Psoas muscle (tissue), 8 donors: Measurements from ENCODE around the gene MAPK8. TPM values are rescaled to one million over a fixed set of nuclear protein-coding genes. Genes with fewer than 3 reads are reported as not detected.

Experiments used
- ATAC-seq, 4 donors: fragments of 200-7000 bp; cut with Tn5 transposase; one replicate each; pipeline ENCODE4 v1.9.1; 2020; ENCODE audit warnings: moderate library complexity in 3 of 4, mild to moderate bottlenecking in 2 of 4
- DNase-seq, 2 donors: peaks; one replicate each; pipeline ENCODE4 v3.0.0-alpha.2; 2020
- H3K27ac ChIP-seq: fragments of 200-600 bp; one replicate; pipeline ENCODE4 v1.8.0; 2022
- H3K27me3 ChIP-seq, 3 donors: fragments of 200-600 bp in 1 of 3; one replicate each; pipeline versions ENCODE4 v1.6.1 to v1.8.0; 2013 to 2022; ENCODE audit warnings: low read length in 2 of 3, mild to moderate bottlenecking in 2 of 3, moderate library complexity in 1 of 3; ENCODE audit not compliant: insufficient read depth in 3 of 3
- H3K36me3 ChIP-seq, 2 donors: fragments of 200-600 bp in 1 of 2; one replicate each; pipeline versions ENCODE4 v1.6.1 to v1.8.0; 2013 to 2022; ENCODE audit warnings: low read depth in 1 of 2, mild to moderate bottlenecking in 1 of 2, moderate library complexity in 1 of 2; ENCODE audit not compliant: insufficient read depth in 1 of 2
- H3K4me1 ChIP-seq: fragments of 200-600 bp; one replicate; pipeline ENCODE4 v1.8.0; 2022
- H3K4me3 ChIP-seq: fragments of 200-600 bp; one replicate; pipeline ENCODE4 v1.8.0; 2022; ENCODE audit warnings: mild to moderate bottlenecking
- H3K9me3 ChIP-seq: fragments of 200-600 bp; one replicate; pipeline ENCODE4 v1.8.0; 2022
- WGBS, 3 donors: extraction: QIAGEN DNeasy Blood & Tissue Kit; methylation state at CpG; one replicate each; pipeline versions ENCODE4 v1.1.6 to v1.1.7; 2013; 5-methylcytosine and 5-hydroxymethylcytosine counted together
- intact Hi-C, 2 donors: fragments of 100-400 bp; cut with DNase I; formaldehyde crosslinking; loops; one replicate each; pipeline versions ENCODE4 v1.11.0 to v1.14.2; 2022
- polyA plus RNA-seq, 3 donors: library from polyadenylated mRNA; stranded (reverse); fragments of 200-250 nt; gene quantifications; one replicate each; pipeline ENCODE4 v1.2.3, GENCODE V29; 2013
- total RNA-seq, 4 donors: library from RNA; stranded (reverse); fragmentation: NEBNext Ultra II Directional in 2 of 4; extraction: Animal tissue kit (Norgen Biotek cat#: 25700) in 2 of 4; gene quantifications; one replicate each; pipeline versions ENCODE4 v1.2.1 to v1.2.4, GENCODE V29; 2021 to 2023
- TF ChIP-seq, protein P1 (sequence below): fragments of 200-600 bp; IDR thresholded peaks from one replicate; pipeline ENCODE4 v1.8.0; 2022; ENCODE audit warnings: antibody characterized with exemption
- donor health status: healthy with polysubstance abuse.
- donor health status: DM: no; HTN: no; CAD: no; lungs with moderate emphysema.
- donor health status: Bipolar disorder and iron deficiency.
- donor health status: healthy.
- donor health status: DM: yes; HTN: yes; CAD: no.
- donor health status: DM: no; HTN: no; CAD: no.
- donor health status: DM: no; HTN: no; CAD: no.
- donor health status: DM: yes; HTN: yes; CAD: no.

MAPK8 gene
- total and polyA plus RNA-seq, 7 donors = 10.8 to 32.3 (median 24.3) TPM

DNA sequence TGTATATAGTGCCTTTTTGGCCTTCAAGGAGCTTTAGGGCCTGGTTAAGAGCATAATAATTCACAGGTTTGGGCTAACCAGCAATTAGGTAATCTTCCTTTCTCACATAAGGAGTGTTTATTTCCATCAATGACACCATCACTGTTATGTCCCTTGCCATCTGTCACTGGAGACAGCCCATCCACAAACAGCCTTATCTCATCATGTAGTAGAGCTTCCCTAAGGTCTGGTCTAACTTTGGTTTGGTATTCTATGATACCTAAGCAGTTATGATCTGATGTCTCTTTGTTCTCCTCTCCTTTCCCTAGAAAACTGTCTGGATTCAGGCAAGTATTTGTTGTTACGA, 26.4 kb downstream of the MAPK8 start:
- DNase-seq = no peak
- TF ChIP-seq, protein P1, sequence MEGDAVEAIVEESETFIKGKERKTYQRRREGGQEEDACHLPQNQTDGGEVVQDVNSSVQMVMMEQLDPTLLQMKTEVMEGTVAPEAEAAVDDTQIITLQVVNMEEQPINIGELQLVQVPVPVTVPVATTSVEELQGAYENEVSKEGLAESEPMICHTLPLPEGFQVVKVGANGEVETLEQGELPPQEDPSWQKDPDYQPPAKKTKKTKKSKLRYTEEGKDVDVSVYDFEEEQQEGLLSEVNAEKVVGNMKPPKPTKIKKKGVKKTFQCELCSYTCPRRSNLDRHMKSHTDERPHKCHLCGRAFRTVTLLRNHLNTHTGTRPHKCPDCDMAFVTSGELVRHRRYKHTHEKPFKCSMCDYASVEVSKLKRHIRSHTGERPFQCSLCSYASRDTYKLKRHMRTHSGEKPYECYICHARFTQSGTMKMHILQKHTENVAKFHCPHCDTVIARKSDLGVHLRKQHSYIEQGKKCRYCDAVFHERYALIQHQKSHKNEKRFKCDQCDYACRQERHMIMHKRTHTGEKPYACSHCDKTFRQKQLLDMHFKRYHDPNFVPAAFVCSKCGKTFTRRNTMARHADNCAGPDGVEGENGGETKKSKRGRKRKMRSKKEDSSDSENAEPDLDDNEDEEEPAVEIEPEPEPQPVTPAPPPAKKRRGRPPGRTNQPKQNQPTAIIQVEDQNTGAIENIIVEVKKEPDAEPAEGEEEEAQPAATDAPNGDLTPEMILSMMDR = no peak
- Histone ChIP-seq H3K4me1 (no peaks in the 10 kb centered on the region), H3K27ac (no peak overlapping the region), H3K27me3 (no peaks in the 10 kb centered on the region), H3K36me3 (no peaks in the 10 kb centered on the region), H3K4me3 (no peak overlapping the region), H3K9me3 (no peaks in the 10 kb centered on the region)
- ATAC-seq = no peak
- intact Hi-C loops = no loop called here
- 96 to 100% (median 96%) methylated on average over 1 of the region's 1 CpG for WGBS, 3 donors

DNA sequence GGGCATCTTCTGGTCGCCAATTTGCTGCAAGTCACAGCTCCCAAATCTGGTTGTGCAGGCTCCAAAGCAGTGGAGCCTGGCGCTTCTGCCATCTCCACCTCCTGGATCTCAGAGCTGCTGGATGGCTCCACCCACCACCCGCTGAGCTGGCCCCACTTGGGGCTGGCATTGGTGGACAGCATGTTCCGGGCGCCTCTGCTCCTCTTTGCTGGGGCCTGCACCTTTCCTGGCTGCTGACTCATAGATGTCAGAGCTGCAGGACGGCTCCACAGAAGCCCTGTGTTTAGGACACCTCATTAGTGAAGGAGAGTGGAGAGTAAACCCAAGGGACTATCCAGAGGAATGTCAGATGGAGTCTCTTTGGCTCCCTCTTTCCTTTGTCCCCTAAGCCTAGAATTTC, 27.4 kb downstream of the MAPK8 start:
- DNase-seq (peak in 1 of 2 donors; percentile 16), ATAC-seq (peak in 2 of 4 donors; percentile 59 to 70)
- Histone ChIP-seq H3K9me3 (no peaks in the 10 kb centered on the region), H3K4me1 (peaks cover under 1% of the 10 kb centered on the region), H3K36me3 (no peaks in the 10 kb centered on the region), H3K4me3 (no peak overlapping the region), H3K27me3 (no peaks in the 10 kb centered on the region), H3K27ac (no peak overlapping the region)
- intact Hi-C loops = no loop called here
- TF ChIP-seq, protein P1 = no peak
- WGBS, 3 donors = 80 to 96% (median 93%) methylated on average over 6 of the region's 6 CpGs

DNA sequence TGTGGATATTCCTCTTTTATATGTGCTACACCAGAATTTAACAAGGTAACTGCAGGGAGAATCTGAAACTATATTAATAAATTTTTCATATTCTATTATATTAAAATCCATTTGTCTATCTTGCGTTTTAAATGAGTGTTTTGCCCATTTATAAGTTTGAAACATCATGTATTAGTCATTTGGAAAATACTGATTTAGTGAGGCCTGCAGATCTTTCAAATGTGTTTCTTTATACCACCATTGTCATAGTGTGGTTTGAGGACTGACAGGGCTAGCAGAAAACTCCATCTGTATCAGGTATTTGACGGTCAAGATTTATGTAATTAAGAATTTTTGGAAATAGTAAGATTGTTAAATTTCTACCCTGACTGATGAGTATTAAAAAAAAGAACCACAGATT, 29.3 kb downstream of the MAPK8 start:
- WGBS, 3 donors = 98 to 100% (median 98%) methylated on average over 2 of the region's 2 CpGs
- intact Hi-C loops = loop anchor here in 1 of 2 donors (2.0 to 5.0 kb wide), 2 partner anchors 21 to 1798 kb away; no protein-coding TSS in a partner anchor

DNA sequence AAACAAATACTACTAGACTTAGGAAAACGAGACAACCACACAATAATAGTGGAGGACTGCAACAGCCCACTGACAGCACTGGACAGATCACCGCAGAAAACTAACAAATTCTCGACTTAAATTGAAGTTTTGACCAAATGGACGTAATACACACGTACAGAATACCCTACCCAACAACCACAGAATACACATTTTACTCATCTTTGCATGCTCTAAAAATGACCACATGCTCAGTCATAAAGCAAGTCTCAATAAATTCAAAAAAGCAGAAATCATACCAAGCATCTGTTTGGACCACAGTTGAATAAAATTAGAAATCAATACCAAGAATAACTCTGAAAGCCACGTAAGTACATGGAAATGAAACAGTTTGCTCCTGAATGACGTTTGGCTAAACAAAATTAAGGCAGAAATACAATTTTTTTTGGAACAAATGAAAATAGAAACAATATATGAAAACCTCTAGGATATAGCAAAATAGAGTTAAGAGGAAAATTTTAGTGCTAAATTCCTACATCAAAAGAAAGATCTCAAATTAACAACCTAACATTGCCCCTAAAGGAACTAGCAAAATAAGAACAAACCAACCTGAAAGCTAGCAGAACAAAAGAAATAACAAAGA, 30.6 kb downstream of the MAPK8 start:
- no peaks in the 10 kb centered on the region for H3K36me3 ChIP-seq
- no peak overlapping the region for H3K27ac ChIP-seq
- H3K4me3 ChIP-seq = no peak overlapping the region
- DNase-seq = no peak
- no peak for ATAC-seq
- TF ChIP-seq, protein P1 = no peak
- 84 to 94% (median 91%) methylated on average over 7 of the region's 7 CpGs for WGBS, 3 donors
- intact Hi-C loops = loop anchor here in 1 of 2 donors (2.0 to 5.0 kb wide), 2 partner anchors 22 to 1800 kb away; no protein-coding TSS in a partner anchor
- H3K27me3 ChIP-seq = no peaks in the 10 kb centered on the region
- peaks cover 30% of the 10 kb centered on the region for H3K4me1 ChIP-seq
- H3K9me3 ChIP-seq = no peaks in the 10 kb centered on the region

More for the DNA sequence above, 29.3 kb downstream of the MAPK8 start:
- Histone ChIP-seq H3K4me3 (no peak overlapping the region), H3K27me3 (no peaks in the 10 kb centered on the region), H3K9me3 (no peaks in the 10 kb centered on the region), H3K4me1 (peaks cover 17% of the 10 kb centered on the region), H3K36me3 (no peaks in the 10 kb centered on the region), H3K27ac (no peak overlapping the region)
- ATAC-seq = no peak
- no peak for DNase-seq
- TF ChIP-seq, protein P1 = no peak

DNA sequence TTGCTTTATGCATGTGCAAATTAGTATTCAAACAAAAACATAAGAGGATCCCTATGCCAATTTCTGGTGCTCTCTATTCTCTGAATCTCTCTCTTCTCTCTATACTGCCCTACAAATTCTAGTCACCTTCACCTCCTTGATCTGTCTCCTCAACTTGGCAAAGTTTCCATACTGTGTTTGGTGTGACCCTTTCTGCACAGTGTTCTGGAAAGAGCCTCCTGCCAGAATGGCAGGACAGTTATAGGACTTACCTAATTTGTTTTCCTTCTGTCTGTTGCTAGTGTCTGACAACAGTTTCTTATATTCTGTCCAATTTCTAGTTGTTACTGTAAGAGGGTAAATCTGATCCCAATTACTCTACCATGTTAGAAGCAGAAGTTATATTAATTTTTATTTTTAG, 34.3 kb downstream of the MAPK8 start:
- Histone ChIP-seq H3K9me3 (no peaks in the 10 kb centered on the region), H3K27me3 (no peaks in the 10 kb centered on the region), H3K4me1 (peaks cover 52% of the 10 kb centered on the region), H3K4me3 (no peak overlapping the region), H3K36me3 (no peaks in the 10 kb centered on the region), H3K27ac (no peak overlapping the region)
- ATAC-seq (peak in 1 of 4 donors; percentile 28), DNase-seq (no peak)
- intact Hi-C loops = no loop called here
- TF ChIP-seq, protein P1 = no peak
